Measurements from ENCODE around the gene BMP2K.

Gene BMP2K

GRCh38 chr4:78799551-78800495 lies 23.7 kb downstream of the BMP2K start:
- Histone ChIP-seq H3K27me3 (replicated peaks) (no peaks in the 10 kb centered on the region), H3K27ac (no peak overlapping the region), H3K4me3 (ENCODE audit: low read depth, low read length) (no peak overlapping the region), H3K36me3 (replicated peaks) (no peaks in the 10 kb centered on the region)
- TF ChIP-seq CTCF (IDR thresholded peaks at IDR 0.05; ENCODE audit: low read depth, low read length, missing control alignments) = no peak
- no peak for DNase-seq
- in situ Hi-C loops (cut with HindIII; ENCODE audit: low pct_ligation_motif_present, low sequenced_read_pairs) = no loop called here

- no peak for DNase-seq
- in situ Hi-C loops (cut with HindIII; ENCODE audit: low pct_ligation_motif_present, low sequenced_read_pairs) = no loop called here
- no peak overlapping the region for H3K4me3 ChIP-seq (ENCODE audit: low read depth, low read length)
- no peaks in the 10 kb centered on the region for H3K27me3 ChIP-seq (replicated peaks)
- TF ChIP-seq CTCF (IDR thresholded peaks at IDR 0.05; ENCODE audit: low read depth, low read length, missing control alignments) = no peak
- no peak overlapping the region for H3K27ac ChIP-seq
- H3K36me3 ChIP-seq (replicated peaks) = no peaks in the 10 kb centered on the region
Observed at GRCh38 chr4:78800965-78801364, 24.8 kb downstream of the BMP2K start.

- TF ChIP-seq CTCF (IDR thresholded peaks at IDR 0.05; ENCODE audit: low read depth, low read length, missing control alignments) = no peak
- H3K27me3 ChIP-seq (replicated peaks) = no peaks in the 10 kb centered on the region
- no peak overlapping the region for H3K4me3 ChIP-seq (ENCODE audit: low read depth, low read length)
- no peaks in the 10 kb centered on the region for H3K36me3 ChIP-seq (replicated peaks)
- no peak overlapping the region for H3K27ac ChIP-seq
- in situ Hi-C loops (cut with HindIII; ENCODE audit: low pct_ligation_motif_present, low sequenced_read_pairs) = no loop called here
- no peak for DNase-seq
Observed at GRCh38 chr4:78803983-78804382, 27.8 kb downstream of the BMP2K start.

- no peaks in the 10 kb centered on the region for H3K27me3 ChIP-seq (replicated peaks)
- H3K27ac ChIP-seq = no peak overlapping the region
- in situ Hi-C loops (cut with HindIII; ENCODE audit: low pct_ligation_motif_present, low sequenced_read_pairs) = no loop called here
- no peak overlapping the region for H3K4me3 ChIP-seq (ENCODE audit: low read depth, low read length)
- DNase-seq = no peak
- no peak for TF ChIP-seq CTCF (IDR thresholded peaks at IDR 0.05; ENCODE audit: low read depth, low read length, missing control alignments)
- no peaks in the 10 kb centered on the region for H3K36me3 ChIP-seq (replicated peaks)
Observed at GRCh38 chr4:78806943-78807460, 30.9 kb downstream of the BMP2K start.

GRCh38 chr4:78809295-78809694 lies 33.1 kb downstream of the BMP2K start:
- no peak for DNase-seq
- in situ Hi-C loops (cut with HindIII; ENCODE audit: low pct_ligation_motif_present, low sequenced_read_pairs) = no loop called here
- Histone ChIP-seq H3K36me3 (replicated peaks) (no peaks in the 10 kb centered on the region), H3K27me3 (replicated peaks) (no peaks in the 10 kb centered on the region), H3K27ac (no peak overlapping the region), H3K4me3 (ENCODE audit: low read depth, low read length) (no peak overlapping the region)
- TF ChIP-seq CTCF (IDR thresholded peaks at IDR 0.05; ENCODE audit: low read depth, low read length, missing control alignments) = no peak

Data from brain microvascular endothelial cell (primary cell).